ENCODE measurements around the gene CDH3.

Gene CDH3

DNA sequence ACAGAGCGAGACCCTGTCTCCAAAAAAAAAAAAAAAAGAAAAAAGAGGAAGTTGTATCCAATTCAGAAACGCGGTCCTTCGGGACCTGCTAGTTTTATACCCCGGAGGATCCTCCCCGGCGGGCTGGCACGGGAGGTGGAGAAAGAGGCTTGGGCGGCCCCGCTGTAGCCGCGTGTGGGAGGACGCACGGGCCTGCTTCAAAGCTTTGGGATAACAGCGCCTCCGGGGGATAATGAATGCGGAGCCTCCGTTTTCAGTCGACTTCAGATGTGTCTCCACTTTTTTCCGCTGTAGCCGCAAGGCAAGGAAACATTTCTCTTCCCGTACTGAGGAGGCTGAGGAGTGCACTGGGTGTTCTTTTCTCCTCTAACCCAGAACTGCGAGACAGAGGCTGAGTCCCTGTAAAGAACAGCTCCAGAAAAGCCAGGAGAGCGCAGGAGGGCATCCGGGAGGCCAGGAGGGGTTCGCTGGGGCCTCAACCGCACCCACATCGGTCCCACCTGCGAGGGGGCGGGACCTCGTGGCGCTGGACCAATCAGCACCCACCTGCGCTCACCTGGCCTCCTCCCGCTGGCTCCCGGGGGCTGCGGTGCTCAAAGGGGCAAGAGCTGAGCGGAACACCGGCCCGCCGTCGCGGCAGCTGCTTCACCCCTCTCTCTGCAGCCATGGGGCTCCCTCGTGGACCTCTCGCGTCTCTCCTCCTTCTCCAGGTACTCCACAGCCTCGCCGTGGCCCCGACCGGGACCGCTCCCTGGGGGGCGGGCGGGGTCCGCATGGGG lies at the start of gene CDH3:
CDH3 (plus strand) TSS at position 596 of the 779 bp plus-strand sequence; CDS start at position 666, 70 bp downstream.
- no peak for DNase-seq

DNA sequence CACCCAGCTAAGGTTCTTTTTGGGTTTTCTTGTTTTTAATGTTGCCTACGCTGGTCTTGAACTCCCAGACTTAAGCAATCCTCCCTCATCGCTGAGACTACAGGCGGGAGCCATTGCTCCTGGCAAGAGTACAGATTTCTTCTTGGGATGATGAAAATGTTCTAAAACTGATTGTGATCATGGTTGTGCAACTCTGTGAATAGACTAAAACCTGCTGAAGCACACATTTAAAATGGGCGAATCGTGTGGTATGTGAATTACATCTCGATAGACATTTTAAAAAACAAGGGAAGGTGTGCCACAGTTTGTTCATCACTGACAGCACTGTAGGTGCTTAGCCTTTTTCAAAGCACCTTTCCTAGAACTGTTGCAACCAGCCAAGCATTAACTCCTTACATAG lies 48.8 kb upstream of the CDH3 start:
- DNase-seq = no peak

DNA sequence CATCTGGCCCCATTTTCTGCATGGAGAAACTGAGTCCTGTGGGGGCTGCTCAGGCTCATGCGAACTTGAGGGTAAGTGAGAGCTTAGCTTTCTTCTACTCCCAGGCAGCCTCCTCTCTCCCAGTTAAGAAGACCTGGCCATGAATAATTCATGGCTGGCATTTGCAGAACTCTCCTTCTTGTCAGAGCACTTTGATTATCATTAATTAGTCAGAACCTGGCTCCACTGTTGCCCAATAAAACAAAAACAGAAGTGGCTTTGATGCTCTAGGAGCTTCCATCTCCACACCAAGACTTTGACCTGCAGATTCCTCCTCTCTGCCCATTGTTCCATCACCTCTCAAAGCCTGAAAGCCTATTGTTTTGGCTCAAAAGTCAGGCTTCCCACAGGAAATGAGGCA lies 45.5 kb upstream of the CDH3 start:
- DNase-seq = no peak

DNA sequence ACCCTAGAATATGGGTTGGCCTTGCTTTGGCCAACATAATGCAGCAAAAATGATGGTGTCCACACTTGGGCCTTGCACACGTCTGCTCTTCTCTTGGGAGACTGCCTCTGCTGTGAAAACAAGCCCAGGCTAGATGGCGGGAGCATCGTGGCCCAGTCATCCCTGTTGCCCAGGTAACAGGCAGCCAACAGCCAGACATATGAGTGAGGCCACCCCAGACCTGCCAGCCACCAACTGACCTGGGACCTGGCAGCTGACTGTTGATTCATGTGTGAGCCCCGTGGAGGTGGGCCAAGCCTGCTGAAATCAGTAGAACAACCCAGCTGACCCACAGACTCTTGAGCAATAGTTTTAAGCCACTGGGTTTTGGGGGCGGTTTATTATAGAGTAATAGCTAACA lies 39.4 kb upstream of the CDH3 start:
- DNase-seq = no peak

DNA sequence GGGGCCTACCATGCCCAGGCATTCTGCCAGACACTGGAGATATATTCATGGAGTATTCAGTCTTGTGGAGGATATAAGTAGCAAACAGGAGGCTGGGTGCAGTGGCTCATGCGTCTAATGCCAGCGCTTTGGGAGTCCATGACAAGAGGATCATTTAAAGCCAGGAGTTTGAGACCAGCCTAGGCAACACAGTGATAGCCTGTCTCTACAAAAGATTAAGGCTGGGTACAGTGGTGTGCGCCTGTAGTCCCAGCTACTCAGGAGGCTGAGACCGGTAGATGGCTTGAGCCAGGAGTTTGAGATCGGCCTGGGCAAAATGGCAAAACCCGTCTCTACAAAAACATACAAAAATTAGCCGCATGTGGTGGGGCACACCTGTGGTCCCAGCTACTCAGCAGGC lies 37.7 kb upstream of the CDH3 start:
- no peak for DNase-seq

DNA sequence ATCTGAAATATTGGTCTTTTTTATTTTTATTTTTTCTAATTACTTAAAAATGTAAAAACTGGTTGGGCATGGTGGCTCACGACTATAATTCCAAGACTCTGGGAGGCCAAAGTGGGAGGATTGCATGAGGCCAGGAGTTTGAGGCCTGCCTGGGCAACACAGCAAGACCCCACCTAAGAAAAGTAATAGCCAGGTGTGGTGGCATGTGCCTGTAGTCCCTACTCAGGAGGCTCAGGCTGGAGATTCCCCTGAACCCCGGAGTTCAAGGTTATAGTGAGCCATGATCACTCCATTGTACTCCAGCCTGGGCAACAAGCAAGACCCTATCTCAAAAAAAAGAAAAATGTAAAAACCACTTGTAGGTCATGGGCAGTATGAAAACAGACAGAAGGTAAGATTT lies 36.8 kb upstream of the CDH3 start:
- no peak for DNase-seq

DNA sequence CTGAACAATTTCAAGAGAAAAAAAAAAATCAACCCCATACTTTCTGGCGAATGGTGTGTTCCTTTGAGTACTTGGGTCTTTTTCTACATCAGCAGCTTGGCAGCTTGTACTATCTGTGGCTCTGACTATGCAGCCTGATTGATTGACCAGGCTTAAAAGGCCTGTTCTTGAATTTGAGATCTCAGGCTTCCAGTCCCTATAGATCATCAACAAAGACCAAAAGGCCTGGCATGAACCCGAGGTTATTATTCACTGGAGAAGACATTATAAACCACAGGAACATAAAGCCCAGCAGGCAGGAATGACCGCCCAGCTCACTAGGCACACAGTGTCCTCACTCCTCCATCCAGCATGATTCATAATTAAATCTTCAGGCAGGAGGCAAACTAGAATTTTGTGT lies 32.1 kb upstream of the CDH3 start:
- no peak for DNase-seq

DNA sequence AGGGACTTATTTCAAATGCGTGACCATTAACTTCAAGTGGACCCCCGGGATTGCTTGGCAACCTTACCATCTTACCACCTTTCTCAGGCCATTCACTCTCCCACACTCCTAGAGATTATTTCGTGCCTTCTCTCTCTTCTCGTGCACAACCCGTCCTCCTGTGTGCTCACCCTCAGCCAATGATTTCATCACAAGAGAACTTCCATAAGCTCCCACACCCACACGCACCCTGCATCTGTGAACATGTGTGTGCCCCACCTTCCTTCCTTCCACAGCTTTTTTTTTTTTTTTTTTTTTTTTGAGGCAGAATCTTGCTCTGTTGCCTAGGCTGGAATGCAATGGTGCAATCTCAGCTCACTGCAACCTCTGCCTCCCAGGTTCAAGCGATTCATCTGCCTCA lies 27.4 kb upstream of the CDH3 start:
- no peak for DNase-seq

DNA sequence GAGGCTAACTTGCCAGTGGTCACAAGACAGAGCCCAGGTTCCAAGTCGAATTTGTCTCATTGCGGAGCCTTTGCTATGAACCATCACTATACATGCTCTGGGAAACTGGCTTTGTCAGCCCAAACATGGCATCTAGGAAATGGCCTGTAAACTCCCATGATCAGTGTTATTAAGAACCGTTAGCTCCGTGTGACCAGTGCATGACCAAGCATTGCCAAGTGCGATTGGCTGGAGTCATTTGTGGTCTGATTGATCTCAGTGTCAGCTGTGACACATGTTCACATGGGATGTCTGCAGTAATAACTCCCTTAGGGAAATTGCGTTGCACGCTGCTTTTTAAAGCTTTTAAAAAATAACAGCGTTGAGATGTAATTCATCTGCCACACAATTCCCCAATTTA lies 18.6 kb upstream of the CDH3 start:
- no peak for DNase-seq

DNA sequence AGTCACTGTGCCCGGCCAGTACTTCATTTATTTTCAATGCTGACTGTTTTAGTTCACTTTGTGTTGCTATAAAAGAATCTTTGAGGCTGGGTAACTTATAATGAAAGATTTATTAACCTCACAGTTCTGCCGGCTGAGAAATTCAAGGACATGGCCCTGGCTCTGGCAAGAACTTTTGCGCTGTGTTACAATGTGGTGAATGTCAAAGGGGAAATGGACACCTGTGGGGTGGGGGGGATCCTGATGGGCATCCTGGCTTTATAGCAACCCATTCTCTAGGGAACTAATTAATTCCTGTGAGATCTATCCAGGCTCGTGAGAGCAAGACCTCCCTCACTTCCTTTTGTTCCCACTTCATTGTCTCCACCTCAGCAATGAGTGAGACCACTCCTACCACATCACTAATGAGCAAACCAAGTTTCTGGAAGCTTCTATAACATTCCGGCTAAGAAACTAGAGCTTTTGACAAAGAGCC lies 17.1 kb upstream of the CDH3 start:
- no peak for DNase-seq

DNA sequence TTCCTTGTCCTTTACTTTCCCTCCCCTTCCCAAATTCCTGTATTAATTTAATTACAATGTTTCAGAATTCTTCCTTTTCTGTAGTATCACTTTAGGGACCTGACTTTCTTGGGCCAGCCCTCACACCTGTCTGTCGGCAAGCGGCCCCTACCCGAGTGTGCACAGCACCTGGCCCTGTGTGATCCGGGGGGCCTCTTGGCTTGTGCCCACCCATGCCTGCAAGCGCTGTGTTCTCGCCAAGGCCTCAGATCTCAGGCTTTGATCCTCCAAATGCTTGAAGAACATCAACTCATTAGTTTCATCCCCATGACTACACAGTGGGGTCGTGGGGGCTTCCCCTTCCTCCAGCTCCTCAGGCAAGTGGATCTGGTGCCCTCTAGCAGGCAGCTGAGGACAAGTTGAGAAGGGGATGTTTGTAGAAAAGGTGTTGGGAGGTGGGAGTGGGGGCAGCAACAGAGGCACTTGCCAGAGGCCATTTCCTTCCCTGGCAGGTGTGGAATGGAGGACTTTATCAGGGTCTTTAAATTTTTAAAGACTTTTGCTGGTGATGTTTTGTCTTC lies 15.7 kb upstream of the CDH3 start:
- DNase-seq = no peak

DNA sequence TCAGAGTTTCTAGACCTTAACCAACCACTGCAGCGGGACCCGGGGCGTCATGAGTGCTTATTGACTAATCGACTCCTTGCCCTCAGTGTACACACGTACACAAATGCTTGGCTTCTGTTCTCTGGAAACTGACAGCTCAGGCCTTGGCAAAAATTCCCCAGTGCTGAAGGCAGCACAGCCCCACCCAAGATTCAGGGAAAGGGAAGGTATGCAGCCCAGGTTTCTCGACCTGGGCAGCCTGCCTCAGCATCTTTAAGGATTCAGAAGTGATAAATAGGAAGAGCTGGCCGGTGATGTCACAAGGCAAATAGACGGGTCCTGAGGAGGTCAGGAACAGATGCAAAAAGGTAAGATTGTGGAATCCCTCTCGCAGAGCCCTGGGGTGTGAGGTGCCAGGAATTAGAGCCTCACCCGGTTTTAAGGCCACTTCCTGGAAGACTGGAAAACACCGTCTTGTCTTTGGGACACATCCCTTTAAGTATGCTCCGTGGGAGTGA lies 9.0 kb upstream of the CDH3 start:
- DNase-seq = no peak

DNA sequence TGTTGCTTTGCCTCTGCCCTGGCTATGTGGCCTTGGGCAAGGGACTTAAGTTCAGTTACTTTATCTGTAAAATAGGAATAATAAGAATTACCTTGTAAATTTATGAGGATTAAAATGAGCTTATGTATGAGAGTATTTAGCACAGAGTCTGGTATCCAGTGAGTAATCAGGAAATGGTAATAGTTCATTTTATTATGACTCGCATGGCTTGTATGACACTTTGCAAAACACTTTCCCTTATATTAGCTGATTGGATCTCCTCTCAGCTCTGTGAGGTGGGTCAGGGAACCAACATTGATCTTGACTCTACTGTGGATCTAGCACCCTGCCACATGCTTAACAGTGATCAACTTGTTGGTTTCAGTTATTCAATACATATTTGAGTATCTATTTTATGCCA lies 8.3 kb upstream of the CDH3 start:
- DNase-seq = no peak

DNA sequence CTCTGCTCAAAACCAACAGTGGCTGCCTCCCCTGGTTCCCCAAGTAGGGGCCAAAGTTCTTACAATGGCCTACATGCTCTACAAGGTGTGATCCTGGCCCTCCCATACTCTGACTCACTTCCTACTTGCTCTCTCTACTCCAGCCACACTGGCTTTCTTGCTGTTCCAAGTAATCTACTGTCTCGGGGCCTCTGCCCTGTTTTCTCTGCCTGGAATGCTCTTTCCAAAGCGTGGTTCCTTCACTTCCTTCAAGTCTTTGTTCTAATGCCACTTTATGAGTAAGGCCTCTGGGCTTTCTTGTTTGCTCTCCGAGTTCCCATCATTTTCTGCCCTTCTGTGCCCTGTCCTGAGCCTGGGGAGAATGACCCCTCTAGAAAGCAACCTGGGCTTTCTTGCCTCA lies 4.1 kb upstream of the CDH3 start:
- DNase-seq = no peak

DNA sequence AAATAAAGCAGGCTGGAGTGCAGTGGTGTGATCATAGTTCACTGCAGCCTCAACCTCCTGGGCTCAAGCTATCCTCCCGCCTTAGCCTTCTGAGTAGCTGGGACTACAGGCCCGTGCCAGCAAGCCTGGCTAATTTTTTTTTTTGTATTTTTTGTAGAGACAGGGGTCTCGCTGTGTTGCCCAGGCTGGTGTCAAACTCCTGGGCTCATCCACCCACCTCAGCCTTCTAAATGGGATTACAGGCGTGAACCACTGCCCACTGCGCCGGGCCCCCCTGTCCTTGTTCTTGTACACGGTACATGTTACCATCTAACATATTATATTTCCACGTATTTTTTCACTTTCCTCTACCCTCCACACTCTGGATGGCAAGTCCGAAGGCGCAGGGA lies 3.1 kb upstream of the CDH3 start:
- DNase-seq = no peak

DNA sequence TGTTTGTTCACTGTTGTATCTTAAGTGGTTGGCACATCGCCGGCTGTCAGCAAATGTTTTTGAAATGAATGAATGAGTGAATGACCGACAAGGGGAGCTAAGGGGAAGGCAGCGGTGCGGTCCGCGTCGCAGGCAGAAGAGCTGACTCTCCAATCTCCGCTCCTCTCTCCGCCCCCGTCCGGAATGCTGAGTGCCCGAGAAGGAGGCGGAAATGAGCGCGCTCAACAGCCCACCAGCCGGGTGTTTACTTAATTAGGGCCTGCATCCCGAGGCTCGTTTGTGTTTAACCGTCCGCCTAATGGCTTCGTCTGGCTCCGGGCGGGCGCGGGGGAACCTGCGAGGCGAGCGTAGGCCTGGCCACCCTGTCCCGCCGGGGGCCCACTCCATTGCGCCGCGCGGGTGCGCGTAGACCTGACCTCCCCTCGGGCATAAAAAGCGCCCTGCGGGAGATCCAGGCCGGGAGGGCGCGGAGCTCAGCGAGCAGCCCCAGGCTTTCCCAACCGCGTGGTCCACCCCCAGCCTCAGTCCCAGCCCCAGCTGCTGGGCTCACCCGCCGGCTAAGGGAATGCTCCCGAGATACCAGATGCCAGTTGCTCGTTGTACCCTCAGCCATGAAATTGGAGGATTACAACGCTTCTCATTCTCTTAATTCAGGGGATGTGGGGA lies 2.5 kb upstream of the CDH3 start:
- DNase-seq = no peak

DNA sequence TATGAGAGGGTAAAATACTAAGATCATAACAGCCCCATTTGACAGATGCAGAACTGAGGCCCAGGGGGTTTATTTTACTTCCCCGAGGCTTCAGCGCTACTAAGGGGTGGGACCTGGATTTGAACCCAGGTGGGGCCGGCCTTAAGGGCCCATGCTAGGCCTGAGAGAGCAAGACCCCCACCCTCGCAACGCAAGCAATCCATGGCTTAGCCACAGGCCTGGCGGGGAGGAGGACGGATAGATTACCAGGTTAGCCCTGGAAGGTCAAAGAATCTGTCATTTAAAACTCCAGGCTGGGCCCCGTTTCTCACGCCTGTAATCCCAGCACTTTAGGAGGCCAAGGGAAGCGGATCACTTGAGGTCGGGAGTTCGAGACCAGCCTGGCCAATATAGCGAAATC lies 1.9 kb upstream of the CDH3 start:
- no peak for DNase-seq

DNA sequence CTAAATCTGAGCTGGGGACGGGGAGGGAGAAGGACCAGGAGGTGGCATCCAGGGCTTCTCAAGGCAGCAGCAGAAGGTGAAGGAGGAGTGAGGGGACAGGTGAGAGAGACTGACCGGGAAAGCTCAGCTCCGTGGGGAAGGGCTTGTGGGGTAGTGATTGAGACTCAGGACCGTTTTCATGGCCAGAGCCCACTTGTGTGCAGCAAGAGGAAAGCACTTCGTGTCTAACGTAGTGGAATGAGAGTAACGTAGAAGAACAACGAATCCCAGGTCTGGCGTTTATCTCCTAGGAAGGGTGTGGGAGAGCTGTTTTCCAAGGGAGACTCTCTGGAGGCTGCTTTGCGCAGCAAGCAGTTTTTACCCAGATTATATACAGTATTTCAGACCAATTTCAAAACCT lies 1.3 kb upstream of the CDH3 start:
- no peak for DNase-seq

DNA sequence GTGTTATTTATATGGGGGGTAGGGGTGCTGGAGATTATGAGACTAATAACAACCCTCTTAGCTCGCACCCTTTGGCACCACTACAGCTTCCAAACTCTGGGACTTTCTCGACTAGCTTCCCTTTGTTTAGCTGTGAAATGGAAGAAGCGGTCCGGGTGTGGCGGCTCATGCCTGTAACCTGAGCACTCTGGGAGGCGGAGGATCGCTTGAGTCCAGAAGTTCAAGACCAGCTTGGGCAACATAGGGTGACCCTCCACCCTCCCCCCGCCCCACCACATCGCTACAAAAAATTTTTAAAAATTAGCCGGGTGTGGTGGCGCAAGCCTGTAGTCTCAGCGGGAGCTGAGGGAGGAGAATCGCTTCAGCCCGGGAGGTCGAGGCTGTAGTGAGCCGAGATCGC lies 814 bp upstream of the CDH3 start:
- DNase-seq = no peak

DNA sequence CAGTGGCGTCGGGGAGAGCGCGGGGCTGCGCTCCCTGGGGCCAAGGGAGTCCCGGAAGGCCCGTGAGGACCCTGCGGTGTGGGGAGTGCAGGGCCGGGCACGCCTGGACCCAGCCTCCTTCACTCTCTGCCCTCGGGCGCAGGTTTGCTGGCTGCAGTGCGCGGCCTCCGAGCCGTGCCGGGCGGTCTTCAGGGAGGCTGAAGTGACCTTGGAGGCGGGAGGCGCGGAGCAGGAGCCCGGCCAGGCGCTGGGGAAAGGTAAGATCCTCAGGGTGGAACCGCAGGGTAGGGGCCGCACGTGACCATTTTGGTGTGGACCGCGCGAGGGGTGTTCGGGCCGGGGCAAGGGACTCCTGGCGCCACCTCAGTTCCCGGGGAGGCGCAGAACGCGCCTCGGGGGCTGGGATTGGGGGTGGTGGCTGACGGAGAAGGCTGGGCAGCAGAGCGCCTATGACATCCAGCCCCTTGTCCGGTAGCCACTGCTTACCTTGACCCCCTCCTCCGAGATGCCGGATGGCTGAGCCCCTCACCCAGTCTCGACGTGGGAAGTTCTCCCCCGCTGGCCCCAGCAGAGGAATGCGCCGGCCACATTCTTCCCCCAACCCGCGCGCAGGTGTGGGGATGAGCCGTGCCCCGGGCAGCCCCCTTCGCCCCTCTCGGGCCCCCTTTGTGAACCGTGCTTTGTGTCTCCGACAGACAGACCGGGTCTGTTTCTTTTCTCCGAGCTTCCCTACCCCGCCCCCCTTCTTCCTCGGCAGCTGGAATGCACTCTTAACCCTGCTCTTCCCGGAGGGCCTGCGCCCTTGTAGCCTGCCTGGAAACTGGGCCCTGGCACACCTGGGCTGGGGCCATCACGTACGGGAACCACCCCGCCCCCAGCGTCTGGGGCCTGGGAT lies 631 bp downstream of the CDH3 start:
- no peak for DNase-seq

DNA sequence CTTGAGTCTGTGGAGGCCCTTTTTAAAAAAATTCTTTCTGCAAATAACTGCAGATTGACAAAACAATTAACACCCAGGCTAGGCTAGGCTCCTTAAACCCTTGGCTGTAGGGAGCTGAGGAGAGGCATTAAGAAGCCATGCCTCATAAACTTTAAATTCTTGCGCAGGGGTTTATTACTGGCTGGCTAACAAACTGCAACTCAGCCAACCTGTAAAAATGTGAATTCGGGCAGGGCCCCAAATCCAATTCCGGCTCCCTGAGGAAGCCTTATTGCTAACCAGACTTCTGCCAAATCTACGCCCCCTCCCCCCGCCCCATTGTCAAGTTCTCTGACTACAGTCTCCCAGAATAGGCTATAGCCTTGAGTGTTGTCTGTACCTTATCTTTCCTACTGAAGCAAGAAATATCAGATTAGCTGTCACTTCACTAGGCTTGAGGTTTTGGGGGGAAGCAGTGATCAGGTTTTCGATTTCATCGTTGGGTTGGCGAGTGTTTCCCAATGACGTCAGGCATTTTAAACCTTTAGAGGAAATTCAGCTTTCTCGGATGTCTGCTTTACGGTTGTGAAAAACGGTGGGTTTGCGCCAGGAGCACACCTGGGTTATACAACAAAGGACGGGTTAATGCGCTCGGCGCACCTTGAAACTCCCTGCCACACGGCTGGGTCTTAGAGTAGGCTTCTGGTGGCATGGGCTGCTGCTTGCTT lies 2.0 kb downstream of the CDH3 start:
- DNase-seq = no peak

DNA sequence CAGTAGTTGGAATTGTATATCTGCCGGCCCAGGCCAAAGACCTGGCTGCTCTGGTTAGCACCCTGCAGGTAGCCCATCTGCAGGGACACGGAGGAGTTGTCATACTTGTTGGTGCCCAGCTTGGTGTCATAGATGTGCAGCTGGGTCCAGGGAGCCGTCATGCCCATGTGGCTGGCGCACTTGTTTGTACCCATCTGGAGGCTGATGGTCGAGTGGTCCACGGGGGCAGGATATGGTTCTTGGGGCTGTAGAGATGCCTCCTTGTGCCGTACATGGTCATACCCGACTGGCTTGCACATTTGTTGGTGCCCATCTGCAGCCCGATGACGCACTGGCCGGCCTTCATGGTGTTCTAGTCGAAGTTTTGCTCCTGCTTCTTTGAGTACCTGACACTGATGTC lies 6.0 kb downstream of the CDH3 start:
- DNase-seq = no peak

DNA sequence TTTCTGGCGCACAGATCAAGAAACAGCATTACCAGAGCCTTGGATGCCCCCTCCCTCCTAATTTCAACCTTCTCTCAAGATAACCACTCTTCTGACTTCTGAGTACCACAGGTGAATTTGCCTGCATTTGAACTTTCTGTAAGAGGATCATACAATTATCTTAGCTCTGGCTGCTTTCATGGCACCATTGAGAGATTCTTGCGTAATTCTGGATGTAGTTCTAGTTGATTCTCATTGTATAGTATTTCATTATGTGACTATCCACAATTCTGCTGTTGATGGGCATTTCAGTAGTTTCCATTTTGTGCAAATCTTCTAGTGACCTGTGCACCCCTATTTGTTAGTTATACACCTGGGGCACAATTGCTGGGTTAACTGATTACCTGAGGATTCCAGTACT lies 7.5 kb downstream of the CDH3 start:
- no peak for DNase-seq

Data from NCI-H1930 (cell line).